Calu3 (cell line): ENCODE measurements around the gene KCNF1. TPM values are rescaled to one million over a fixed set of nuclear protein-coding genes. Genes with fewer than 3 reads are reported as not detected.

Experiments used
- Bru-seq: library from RNA; stranded (reverse); fragments of 400-500 nt; gene quantifications from one replicate; lab custom pipeline; 2021; lab: Mats Ljungman, UMichigan
- BruChase-seq, 2 experiments: library from RNA; stranded (reverse); fragments of 400-500 nt; gene quantifications; one replicate each; lab custom pipeline; 2021; lab: Mats Ljungman, UMichigan
- BruUV-seq: library from RNA; stranded (reverse); fragments of 400-500 nt; replicated peaks from 2 replicates; lab custom pipeline; 2021; lab: Mats Ljungman, UMichigan
- CTCF ChIA-PET: fragments of 300-600 bp; sonication (Branson Sonifier 250); formaldehyde crosslinking; loops from one replicate; lab custom pipeline; 2022; ENCODE audit warnings: antibody characterized with exemption; lab: Charles Lee
- DNase-seq: peaks from one replicate; pipeline ENCODE4 v3.0.0; 2022
- H3K27ac Mint-ChIP-seq: one replicate; pipeline ENCODE4 v1.8.0; 2022; ENCODE audit warnings: mixed read lengths; ENCODE audit not compliant: unreplicated experiment
- H3K27me3 Mint-ChIP-seq: one replicate; pipeline ENCODE4 v1.8.0; 2022; ENCODE audit warnings: mixed read lengths; ENCODE audit not compliant: unreplicated experiment
- H3K36me3 Mint-ChIP-seq: one replicate; pipeline ENCODE4 v1.8.0; 2022; ENCODE audit warnings: mild to moderate bottlenecking, moderate library complexity, mixed read lengths; ENCODE audit not compliant: insufficient read depth, unreplicated experiment
- H3K4me1 Mint-ChIP-seq: one replicate; pipeline ENCODE4 v1.8.0; 2022; ENCODE audit warnings: mild to moderate bottlenecking, low read depth, mixed read lengths; ENCODE audit not compliant: unreplicated experiment
- H3K4me3 Mint-ChIP-seq: one replicate; pipeline ENCODE4 v1.8.0; 2022; ENCODE audit warnings: mild to moderate bottlenecking, low read depth, moderate library complexity, mixed read lengths; ENCODE audit not compliant: unreplicated experiment
- H3K9me3 Mint-ChIP-seq: one replicate; pipeline ENCODE4 v1.8.0; 2022; ENCODE audit warnings: low read depth, mixed read lengths; ENCODE audit not compliant: unreplicated experiment
- intact Hi-C: fragments of 100-400 bp; cut with micrococcal nuclease; formaldehyde crosslinking; loops from one replicate; pipeline ENCODE4 v1.10.0; 2022; ENCODE audit not compliant: unreplicated experiment
- long read RNA-seq: library from polyadenylated mRNA; stranded (forward); transcript quantifications from one replicate; pipeline ENCODE4 v2.0.0, GENCODE V29; 2022
- total RNA-seq: library from RNA; stranded (reverse); gene quantifications from 2 replicates; pipeline ENCODE4 v1.2.3, GENCODE V29; 2022
- TF ChIP-seq, protein P1 (sequence below): fragments of 200-600 bp; IDR thresholded peaks from one replicate; pipeline ENCODE4 v1.8.0; 2022; ENCODE audit warnings: antibody characterized with exemption; ENCODE audit not compliant: unreplicated experiment

Gene KCNF1, protein sequence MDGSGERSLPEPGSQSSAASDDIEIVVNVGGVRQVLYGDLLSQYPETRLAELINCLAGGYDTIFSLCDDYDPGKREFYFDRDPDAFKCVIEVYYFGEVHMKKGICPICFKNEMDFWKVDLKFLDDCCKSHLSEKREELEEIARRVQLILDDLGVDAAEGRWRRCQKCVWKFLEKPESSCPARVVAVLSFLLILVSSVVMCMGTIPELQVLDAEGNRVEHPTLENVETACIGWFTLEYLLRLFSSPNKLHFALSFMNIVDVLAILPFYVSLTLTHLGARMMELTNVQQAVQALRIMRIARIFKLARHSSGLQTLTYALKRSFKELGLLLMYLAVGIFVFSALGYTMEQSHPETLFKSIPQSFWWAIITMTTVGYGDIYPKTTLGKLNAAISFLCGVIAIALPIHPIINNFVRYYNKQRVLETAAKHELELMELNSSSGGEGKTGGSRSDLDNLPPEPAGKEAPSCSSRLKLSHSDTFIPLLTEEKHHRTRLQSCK
- not detected in 2 replicates for total RNA-seq
- not detected for Bru-seq, nascent RNA
- BruChase-seq, experiment 1, labeled RNA remaining after a 6-hour chase, result percentile 21 among the genes with signal in this experiment
- BruChase-seq, experiment 2, labeled RNA remaining after a 2-hour chase, result not detected
- long read RNA-seq, partial matches to known transcripts, result 0 of 1 reads
- long read RNA-seq, other reads (novel, unspliced or antisense), result 0 of 1 reads

DNA sequence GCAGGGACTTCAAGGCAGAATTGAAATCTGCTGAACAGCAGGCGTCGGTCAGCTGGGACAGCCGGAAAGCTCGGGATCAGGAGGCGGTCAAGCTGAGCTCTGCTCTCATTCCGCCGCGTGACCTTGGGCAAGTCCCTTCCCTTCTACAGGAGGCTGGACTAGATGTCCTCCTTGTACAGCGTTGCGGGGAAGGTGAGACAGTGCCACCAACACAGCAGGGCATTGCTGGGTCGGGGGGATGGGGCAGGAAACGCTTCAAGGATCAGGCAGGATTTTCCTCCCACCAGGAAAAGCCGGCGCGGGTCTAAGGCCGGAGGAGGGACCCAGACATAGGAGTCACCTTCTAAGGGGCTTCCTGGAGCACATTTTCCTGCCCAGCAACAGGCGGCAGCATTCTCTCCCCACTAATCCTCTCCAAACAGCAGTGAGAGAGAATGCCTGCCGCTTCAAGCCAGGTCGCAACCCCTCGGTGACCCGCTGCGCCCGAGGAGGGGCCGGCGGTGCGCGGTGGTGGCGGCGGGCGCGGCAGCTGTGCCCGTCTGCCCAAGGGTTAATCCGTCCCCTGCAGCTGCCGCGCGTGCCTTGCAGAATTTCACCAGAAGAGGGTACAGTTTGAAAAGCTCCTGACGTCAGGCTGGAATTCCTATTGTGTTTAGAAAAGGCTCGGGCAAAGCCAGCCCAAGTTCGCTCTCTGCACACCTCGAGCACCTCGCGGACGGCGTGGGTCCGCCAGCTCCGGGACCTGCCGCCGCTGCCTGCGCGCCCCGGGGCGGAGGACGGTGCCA, at the start of gene KCNF1:
TSS of gene KCNF1 (plus strand) at position 644 of the 785 bp plus-strand sequence. CDS start 493 bp downstream, outside the sequence.
- Mint-ChIP-seq H3K36me3 (no peaks in the 10 kb centered on the region), H3K27ac (no peak within 1 kb of the TSS), H3K4me1 (no peaks in the 10 kb centered on the region), H3K27me3 (peaks cover 97% of the 10 kb centered on the region), H3K9me3 (no peaks in the 10 kb centered on the region), H3K4me3 (peak within 1 kb of the TSS; percentile 6)
- intact Hi-C loops, result loop anchor here (10.0 kb wide), 1 partner anchor 213 kb away; no protein-coding TSS in a partner anchor
- CTCF ChIA-PET, result interaction anchor here (0.5 to 1.0 kb wide), 3 partner anchors 79 to 213 kb away, joined by 3 read pairs; no protein-coding TSS in a partner anchor
- no TSS peak for BruUV-seq
- peak; percentile 35 for DNase-seq
- TF ChIP-seq, protein P1, sequence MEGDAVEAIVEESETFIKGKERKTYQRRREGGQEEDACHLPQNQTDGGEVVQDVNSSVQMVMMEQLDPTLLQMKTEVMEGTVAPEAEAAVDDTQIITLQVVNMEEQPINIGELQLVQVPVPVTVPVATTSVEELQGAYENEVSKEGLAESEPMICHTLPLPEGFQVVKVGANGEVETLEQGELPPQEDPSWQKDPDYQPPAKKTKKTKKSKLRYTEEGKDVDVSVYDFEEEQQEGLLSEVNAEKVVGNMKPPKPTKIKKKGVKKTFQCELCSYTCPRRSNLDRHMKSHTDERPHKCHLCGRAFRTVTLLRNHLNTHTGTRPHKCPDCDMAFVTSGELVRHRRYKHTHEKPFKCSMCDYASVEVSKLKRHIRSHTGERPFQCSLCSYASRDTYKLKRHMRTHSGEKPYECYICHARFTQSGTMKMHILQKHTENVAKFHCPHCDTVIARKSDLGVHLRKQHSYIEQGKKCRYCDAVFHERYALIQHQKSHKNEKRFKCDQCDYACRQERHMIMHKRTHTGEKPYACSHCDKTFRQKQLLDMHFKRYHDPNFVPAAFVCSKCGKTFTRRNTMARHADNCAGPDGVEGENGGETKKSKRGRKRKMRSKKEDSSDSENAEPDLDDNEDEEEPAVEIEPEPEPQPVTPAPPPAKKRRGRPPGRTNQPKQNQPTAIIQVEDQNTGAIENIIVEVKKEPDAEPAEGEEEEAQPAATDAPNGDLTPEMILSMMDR, result peak; percentile 26

DNA sequence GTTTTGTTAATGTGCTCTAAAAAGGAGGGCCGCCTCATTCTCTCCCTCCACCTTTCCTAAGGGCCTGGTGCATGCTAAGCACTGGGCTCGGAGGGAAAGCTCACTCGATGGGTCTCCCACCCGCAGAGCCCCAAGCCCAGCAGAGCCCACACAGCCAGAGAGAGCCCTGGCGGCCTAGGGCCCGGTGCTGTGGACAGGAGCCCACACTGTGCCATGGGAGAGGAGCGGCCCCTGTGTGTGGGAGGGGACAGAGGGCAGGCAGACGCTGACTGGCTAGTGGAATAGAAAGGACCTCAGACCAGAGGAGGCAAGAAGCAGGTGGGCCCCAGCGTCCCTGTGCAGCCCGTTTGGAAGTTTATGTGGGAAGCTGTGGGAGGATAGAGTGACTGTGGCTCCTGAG, 49.4 kb upstream of the KCNF1 start:
- peaks cover 92% of the 10 kb centered on the region for H3K27me3 Mint-ChIP-seq
- CTCF ChIA-PET, result no interaction called here

DNA sequence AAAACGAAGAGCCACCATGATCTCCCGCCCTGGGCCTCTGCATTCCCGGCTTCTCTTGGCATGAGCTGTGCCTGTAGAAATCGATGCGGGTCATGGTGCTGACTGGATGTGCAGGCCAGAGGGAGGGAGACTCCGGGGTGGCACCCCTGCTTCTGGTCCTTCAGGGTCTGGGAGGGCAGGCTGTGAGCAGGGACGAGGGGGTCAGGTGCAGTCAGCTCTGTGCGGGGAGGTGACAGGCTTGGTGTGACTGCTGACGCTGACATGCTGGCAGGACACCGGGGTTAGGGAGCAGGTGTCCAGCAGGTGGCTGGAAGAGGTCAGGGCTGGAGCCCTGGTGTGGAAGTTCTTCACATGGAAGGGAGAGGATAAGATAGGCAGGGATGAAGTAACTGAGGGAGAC, 48.7 kb upstream of the KCNF1 start:
- TF ChIP-seq, protein P1, result no peak
- CTCF ChIA-PET, result no interaction called here
- no peaks in the 10 kb centered on the region for H3K9me3 Mint-ChIP-seq
- no peak overlapping the region for H3K27ac Mint-ChIP-seq
- H3K4me3 Mint-ChIP-seq, result no peak overlapping the region
- intact Hi-C loops, result no loop called here
- BruUV-seq, result no TSS peak
- DNase-seq, result no peak
- no peaks in the 10 kb centered on the region for H3K4me1 Mint-ChIP-seq
- peaks cover 85% of the 10 kb centered on the region for H3K27me3 Mint-ChIP-seq
- H3K36me3 Mint-ChIP-seq, result no peaks in the 10 kb centered on the region

More for the DNA sequence above, 49.4 kb upstream of the KCNF1 start:
- intact Hi-C loops, result no loop called here
- BruUV-seq, result no TSS peak
- H3K4me1 Mint-ChIP-seq, result no peaks in the 10 kb centered on the region
- H3K27ac Mint-ChIP-seq, result no peak overlapping the region
- TF ChIP-seq, protein P1, result no peak
- H3K4me3 Mint-ChIP-seq, result no peak overlapping the region
- no peaks in the 10 kb centered on the region for H3K36me3 Mint-ChIP-seq
- DNase-seq, result no peak
- H3K9me3 Mint-ChIP-seq, result no peaks in the 10 kb centered on the region

DNA sequence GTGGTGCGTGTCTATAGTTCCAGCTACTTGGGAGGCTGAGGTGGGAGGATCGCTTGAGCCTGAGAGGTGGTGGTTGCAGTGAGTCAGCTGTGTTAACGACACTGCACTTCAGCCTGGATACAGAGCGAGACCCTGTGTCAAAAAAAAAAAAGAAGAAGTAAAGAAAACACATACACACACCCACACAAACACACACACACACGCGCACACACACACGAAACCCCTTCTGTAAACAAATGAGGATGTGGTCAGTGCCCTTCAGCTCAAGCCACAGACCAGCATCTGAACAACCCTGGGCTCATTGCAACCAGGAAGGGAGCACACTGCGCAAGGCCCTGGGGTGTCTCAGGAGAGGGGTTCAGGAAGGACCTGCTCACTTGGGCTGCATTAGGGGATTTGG, 47.9 kb upstream of the KCNF1 start:
- Mint-ChIP-seq H3K4me1 (no peaks in the 10 kb centered on the region), H3K9me3 (no peaks in the 10 kb centered on the region), H3K27ac (no peak overlapping the region), H3K27me3 (peaks cover 77% of the 10 kb centered on the region), H3K4me3 (no peak overlapping the region), H3K36me3 (no peaks in the 10 kb centered on the region)
- DNase-seq, result no peak
- TF ChIP-seq, protein P1, result no peak
- CTCF ChIA-PET, result no interaction called here
- intact Hi-C loops, result no loop called here
- BruUV-seq, result no TSS peak
